GM10847 (cell line): ENCODE data around the gene UTP14C.

Source experiments
- POLR2A ChIP-seq: IDR thresholded peaks from 2 replicates; pipeline ENCODE4 v1.6.1; 2011; ENCODE audit not compliant: insufficient read length; ENCODE audit errors: extremely low read depth

UTP14C gene

GRCh38 chr13:52022356-52022755, 2.1 kb upstream of the UTP14C start:
- no peak for TF ChIP-seq POLR2A

- TF ChIP-seq POLR2A: no peak
Measured at GRCh38 chr13:52025475-52026245, 1.2 kb downstream of the UTP14C start.

- no peak for TF ChIP-seq POLR2A
Measured at GRCh38 chr13:52026246-52026626, 1.7 kb downstream of the UTP14C start.

GRCh38 chr13:52027832-52028231, 3.3 kb downstream of the UTP14C start:
- no peak for TF ChIP-seq POLR2A

GRCh38 chr13:52029569-52029968, 5.1 kb downstream of the UTP14C start:
- TF ChIP-seq POLR2A: no peak

- no peak for TF ChIP-seq POLR2A
Measured at GRCh38 chr13:52033039-52033438, 8.5 kb downstream of the UTP14C start.

GRCh38 chr13:52034616-52035226, 10.2 kb downstream of the UTP14C start:
- no peak for TF ChIP-seq POLR2A

- no peak for TF ChIP-seq POLR2A
Measured at GRCh38 chr13:52036037-52036436, 11.5 kb downstream of the UTP14C start.

GRCh38 chr13:52043675-52044074, 19.2 kb downstream of the UTP14C start:
- TF ChIP-seq POLR2A: no peak

- TF ChIP-seq POLR2A: no peak
Measured at GRCh38 chr13:52047463-52047862, 23.0 kb downstream of the UTP14C start.

GRCh38 chr13:52048516-52048915, 24.0 kb downstream of the UTP14C start:
- TF ChIP-seq POLR2A: no peak

GRCh38 chr13:52051400-52051799, 26.9 kb downstream of the UTP14C start:
- TF ChIP-seq POLR2A: no peak

GRCh38 chr13:52053460-52053859, 29.0 kb downstream of the UTP14C start:
- TF ChIP-seq POLR2A: no peak

- no peak for TF ChIP-seq POLR2A
Measured at GRCh38 chr13:52061587-52061986, 37.1 kb downstream of the UTP14C start.

- no peak for TF ChIP-seq POLR2A
Measured at GRCh38 chr13:52067237-52067636, 42.7 kb downstream of the UTP14C start.

GRCh38 chr13:52070929-52071523, 46.5 kb downstream of the UTP14C start:
- no peak for TF ChIP-seq POLR2A
